ENCODE data around the gene ANKRD36C. TPM values are rescaled to one million over a fixed set of nuclear protein-coding genes. Genes with fewer than 3 reads are reported as not detected.
A peak's percentile ranks its signal among the peaks of the same experiment; 100 is the strongest.
"Not testable (repeated sequence)": the region's sequence is repeated elsewhere in the genome, so short reads cannot be mapped to it uniquely, and the experiment has no call there.

Gene ANKRD36C
- total RNA-seq, 1 experiment from 2014 or later, result 8.7 TPM

DNA sequence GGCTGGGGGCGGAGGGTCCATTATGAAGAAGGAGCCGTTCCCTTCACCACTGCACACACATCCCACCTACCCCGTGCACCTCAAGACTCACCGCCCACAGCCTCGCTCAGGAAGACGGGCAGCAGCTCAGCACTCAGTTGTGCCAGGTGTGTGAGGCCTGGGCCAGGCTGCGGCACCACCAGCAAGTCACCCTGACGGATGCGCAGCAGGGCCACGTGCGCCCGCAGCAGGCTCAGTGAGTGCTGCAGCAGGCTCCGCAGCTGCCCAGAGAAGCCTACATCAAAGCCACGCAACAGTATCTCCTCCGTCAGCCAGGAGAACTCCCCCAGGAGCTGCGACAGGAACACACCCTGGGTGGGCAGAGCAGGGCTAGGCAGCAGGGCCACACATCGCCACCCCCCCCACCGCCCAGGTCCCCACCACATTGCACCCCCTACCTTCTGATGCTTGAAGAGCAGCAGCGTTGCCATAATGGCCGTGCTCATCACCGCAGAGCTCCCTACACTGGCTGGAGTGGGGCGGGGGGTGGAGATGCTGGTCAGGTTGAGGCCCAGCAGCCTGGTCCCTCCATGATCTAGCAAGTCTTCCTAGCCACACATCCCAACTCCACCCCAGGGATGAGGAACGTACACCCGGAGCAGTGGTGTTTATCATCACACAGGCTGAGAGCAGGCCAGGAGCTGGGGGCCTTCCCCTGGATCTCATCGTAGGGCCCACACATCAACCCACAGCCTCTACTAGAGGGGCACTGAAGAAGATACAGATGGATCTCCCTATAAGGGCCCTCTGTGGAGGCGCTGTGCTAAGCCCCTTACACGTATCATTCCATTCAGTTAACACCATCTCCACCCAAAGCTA lies 32.9 kb upstream of the ANKRD36C start (continued):
- TF ChIP-seq, protein P1, sequence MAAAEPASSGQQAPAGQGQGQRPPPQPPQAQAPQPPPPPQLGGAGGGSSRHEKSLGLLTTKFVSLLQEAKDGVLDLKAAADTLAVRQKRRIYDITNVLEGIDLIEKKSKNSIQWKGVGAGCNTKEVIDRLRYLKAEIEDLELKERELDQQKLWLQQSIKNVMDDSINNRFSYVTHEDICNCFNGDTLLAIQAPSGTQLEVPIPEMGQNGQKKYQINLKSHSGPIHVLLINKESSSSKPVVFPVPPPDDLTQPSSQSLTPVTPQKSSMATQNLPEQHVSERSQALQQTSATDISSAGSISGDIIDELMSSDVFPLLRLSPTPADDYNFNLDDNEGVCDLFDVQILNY (CRISPR knock-in tag; IDR thresholded peaks at IDR 0.05), result no peak
- TF ChIP-seq FOXP1 (CRISPR knock-in tag; IDR thresholded peaks at IDR 0.05; ENCODE audit: borderline replicate concordance) (no peak), ZNF671 (CRISPR knock-in tag; IDR thresholded peaks at IDR 0.05) (no peak), TEAD4 (CRISPR knock-in tag; IDR thresholded peaks at IDR 0.05) (no peak)
- TF ChIP-seq, protein P2, sequence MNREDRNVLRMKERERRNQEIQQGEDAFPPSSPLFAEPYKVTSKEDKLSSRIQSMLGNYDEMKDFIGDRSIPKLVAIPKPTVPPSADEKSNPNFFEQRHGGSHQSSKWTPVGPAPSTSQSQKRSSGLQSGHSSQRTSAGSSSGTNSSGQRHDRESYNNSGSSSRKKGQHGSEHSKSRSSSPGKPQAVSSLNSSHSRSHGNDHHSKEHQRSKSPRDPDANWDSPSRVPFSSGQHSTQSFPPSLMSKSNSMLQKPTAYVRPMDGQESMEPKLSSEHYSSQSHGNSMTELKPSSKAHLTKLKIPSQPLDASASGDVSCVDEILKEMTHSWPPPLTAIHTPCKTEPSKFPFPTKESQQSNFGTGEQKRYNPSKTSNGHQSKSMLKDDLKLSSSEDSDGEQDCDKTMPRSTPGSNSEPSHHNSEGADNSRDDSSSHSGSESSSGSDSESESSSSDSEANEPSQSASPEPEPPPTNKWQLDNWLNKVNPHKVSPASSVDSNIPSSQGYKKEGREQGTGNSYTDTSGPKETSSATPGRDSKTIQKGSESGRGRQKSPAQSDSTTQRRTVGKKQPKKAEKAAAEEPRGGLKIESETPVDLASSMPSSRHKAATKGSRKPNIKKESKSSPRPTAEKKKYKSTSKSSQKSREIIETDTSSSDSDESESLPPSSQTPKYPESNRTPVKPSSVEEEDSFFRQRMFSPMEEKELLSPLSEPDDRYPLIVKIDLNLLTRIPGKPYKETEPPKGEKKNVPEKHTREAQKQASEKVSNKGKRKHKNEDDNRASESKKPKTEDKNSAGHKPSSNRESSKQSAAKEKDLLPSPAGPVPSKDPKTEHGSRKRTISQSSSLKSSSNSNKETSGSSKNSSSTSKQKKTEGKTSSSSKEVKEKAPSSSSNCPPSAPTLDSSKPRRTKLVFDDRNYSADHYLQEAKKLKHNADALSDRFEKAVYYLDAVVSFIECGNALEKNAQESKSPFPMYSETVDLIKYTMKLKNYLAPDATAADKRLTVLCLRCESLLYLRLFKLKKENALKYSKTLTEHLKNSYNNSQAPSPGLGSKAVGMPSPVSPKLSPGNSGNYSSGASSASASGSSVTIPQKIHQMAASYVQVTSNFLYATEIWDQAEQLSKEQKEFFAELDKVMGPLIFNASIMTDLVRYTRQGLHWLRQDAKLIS (CRISPR knock-in tag; IDR thresholded peaks at IDR 0.05; ENCODE audit: borderline replicate concordance), result no peak

DNA sequence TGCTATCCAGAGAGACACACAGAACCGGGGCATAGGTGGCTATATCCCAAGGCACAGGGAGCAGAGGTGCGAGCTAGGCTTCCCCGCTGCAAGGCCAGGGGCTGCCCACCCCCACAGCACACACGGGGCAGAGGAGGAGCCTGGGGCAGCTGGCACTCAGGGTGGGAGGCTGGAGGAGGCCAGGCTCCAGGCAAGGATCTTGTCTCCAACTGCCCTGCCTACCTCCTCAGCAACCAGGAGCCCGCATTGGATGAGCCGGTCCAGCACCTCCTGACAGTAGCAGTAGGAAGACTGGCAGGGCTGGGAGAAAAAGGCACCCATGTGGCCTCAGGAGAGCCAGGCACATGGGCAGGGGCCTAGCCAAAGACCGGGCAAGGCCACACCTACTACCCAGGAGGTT lies 32.1 kb upstream of the ANKRD36C start:
- CTCF ChIA-PET, result interaction anchor here (1.2 to 3.2 kb wide), 5 partner anchors 93 to 159 kb away, joined by 3 to 25 read pairs (median 3); partner anchors contain the start of genes ADRA2B and ASTL
- ATAC-seq; H3K36me3 Mint-ChIP-seq; H3K9me3 Mint-ChIP-seq; POLR2A ChIA-PET; H3K4me3 Mint-ChIP-seq; DNase-seq (ENCODE audit: low spot score); H3K4me1 Mint-ChIP-seq; H3K27ac Mint-ChIP-seq; H3K27me3 Mint-ChIP-seq (ENCODE audit: low read depth): not testable (repeated sequence)

DNA sequence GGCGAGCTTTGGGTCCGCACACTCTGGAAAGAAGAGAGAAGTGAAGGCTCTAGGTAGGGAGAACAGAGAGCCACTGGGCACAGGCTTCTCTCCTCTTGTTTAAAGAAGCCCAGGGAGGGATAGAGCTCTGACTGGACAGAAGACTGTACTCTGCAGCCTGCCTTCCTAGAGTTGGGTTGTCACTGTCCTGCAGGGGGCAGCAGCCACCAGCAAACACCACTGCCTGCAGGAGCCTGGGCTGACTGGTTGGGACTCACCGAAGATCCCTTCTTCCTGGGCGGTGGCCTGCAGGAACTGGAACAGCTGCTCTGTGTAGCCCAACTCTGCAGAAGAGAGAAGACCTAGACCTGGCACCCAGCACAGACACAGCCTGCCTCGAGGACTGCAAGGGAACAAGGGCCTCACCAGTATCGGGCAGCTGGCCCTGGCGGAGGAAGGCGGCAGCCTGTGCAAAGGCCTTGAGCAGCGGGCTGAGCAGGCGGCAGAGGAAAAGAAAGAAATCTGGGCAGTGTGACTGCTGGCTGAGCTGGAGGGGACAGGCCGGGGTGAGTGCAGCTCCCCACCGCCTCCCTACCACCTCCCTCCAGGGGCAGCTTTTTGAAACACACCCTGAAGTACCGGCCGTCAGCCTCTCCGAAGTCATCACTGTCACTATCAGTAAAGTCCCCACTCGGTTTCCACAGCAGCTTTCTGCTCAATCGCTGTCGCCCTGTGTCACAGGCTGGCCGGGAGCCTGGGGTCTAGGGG lies 31.2 kb upstream of the ANKRD36C start:
- H3K27ac Mint-ChIP-seq; H3K4me3 Mint-ChIP-seq; H3K36me3 Mint-ChIP-seq; H3K9me3 Mint-ChIP-seq; H3K4me1 Mint-ChIP-seq; H3K27me3 Mint-ChIP-seq (ENCODE audit: low read depth); POLR2A ChIA-PET: not testable (repeated sequence)
- peak; percentile 89 for DNase-seq (ENCODE audit: low spot score)
- peak; percentile 95 for ATAC-seq
- TF ChIP-seq, protein P3, sequence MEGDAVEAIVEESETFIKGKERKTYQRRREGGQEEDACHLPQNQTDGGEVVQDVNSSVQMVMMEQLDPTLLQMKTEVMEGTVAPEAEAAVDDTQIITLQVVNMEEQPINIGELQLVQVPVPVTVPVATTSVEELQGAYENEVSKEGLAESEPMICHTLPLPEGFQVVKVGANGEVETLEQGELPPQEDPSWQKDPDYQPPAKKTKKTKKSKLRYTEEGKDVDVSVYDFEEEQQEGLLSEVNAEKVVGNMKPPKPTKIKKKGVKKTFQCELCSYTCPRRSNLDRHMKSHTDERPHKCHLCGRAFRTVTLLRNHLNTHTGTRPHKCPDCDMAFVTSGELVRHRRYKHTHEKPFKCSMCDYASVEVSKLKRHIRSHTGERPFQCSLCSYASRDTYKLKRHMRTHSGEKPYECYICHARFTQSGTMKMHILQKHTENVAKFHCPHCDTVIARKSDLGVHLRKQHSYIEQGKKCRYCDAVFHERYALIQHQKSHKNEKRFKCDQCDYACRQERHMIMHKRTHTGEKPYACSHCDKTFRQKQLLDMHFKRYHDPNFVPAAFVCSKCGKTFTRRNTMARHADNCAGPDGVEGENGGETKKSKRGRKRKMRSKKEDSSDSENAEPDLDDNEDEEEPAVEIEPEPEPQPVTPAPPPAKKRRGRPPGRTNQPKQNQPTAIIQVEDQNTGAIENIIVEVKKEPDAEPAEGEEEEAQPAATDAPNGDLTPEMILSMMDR (IDR thresholded peaks at IDR 0.05), result peak; percentile 63
- CTCF ChIA-PET, result interaction anchor here (0.5 to 3.2 kb wide), 26 partner anchors 10 to 678 kb away, joined by 3 to 25 read pairs (median 4); partner anchors contain the start of genes ADRA2B and ASTL

DNA sequence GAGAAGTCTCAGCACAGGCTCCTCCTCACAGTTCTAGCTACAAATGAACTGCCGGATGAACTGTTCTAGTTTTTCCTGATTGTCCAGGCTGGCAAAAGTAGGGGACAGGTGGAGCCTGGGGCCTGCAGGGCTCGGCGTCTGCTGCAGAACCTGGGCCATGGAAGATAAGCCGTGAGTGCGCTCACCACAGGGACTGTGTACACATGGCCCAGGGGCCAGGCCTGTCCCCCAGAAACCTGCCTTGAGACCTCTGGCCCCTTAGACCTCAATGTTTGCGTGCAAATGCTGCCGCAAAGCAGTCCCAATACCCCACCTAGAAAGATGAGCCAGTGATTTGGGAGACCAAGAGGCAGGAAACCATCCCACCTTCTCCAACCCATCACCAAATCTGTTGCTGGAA lies 30.5 kb upstream of the ANKRD36C start:
- H3K27me3 Mint-ChIP-seq (ENCODE audit: low read depth); ATAC-seq; DNase-seq (ENCODE audit: low spot score); H3K9me3 Mint-ChIP-seq; H3K4me3 Mint-ChIP-seq; H3K4me1 Mint-ChIP-seq; POLR2A ChIA-PET; H3K36me3 Mint-ChIP-seq; H3K27ac Mint-ChIP-seq: not testable (repeated sequence)
- CTCF ChIA-PET, result interaction anchor here (0.5 to 3.2 kb wide), 25 partner anchors 9 to 677 kb away, joined by 3 to 25 read pairs (median 4); partner anchors contain the start of genes ADRA2B and ASTL

DNA sequence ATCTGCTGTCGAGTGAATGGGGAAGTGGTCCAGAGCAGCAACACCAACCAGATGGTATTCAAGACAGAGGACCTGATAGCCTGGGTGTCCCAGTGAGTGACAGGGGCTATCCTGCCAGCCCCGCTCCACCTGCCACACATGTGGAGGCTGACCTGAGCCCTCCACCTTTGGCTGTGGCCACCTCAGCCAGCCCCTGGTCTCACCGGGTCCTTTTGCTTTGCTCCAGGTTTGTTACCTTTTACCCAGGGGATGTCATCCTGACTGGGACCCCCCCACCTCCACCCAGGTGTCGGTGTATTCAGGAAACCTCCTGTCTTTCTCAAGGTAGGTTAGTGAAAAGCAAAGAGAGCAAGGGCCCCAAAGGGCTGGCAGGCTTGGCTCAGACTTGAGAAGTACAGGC lies 29.5 kb upstream of the ANKRD36C start:
- H3K4me1 Mint-ChIP-seq; POLR2A ChIA-PET; H3K4me3 Mint-ChIP-seq; H3K36me3 Mint-ChIP-seq; H3K9me3 Mint-ChIP-seq; DNase-seq (ENCODE audit: low spot score); ATAC-seq; H3K27me3 Mint-ChIP-seq (ENCODE audit: low read depth); H3K27ac Mint-ChIP-seq: not testable (repeated sequence)
- CTCF ChIA-PET, result interaction anchor here (3.2 kb wide), 1 partner anchor 117 kb away, joined by 25 read pairs; the partner anchor contains the start of gene ASTL

DNA sequence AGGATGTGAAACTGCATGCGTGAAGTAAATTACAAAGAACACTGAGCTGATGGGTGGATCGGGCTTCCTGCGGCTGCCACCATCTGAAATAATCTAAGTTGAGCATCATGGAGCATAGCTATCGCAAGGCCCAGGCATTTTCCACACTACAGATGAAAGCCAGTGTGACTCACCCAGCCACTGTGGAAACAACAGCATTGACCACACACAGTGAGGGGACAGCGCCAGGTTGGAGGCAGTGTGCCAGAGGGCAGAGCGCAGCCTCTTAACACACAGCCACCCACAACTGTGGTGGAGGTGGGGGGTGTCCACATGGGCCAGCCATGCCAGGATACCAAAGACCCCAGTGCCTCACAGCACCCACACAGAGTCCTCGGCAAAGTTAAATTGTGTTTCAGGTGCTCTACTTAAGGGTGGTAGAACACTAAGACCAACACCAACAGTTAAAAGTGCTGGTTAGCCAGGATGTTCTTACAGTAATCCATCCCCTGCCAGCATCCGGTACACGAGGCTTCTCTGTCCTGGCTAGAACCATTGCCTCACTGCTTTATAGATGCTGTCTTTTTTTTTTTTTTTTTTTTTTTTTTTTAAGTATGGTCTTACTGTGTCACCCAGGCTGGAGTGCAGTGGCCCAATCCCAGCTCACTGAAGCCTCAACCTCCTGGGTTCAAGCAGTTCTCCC lies 28.4 kb upstream of the ANKRD36C start:
- CTCF ChIA-PET; POLR2A ChIA-PET; H3K4me1 Mint-ChIP-seq; H3K36me3 Mint-ChIP-seq; H3K27ac Mint-ChIP-seq; DNase-seq (ENCODE audit: low spot score); H3K4me3 Mint-ChIP-seq; ATAC-seq; H3K27me3 Mint-ChIP-seq (ENCODE audit: low read depth); H3K9me3 Mint-ChIP-seq: not testable (repeated sequence)

DNA sequence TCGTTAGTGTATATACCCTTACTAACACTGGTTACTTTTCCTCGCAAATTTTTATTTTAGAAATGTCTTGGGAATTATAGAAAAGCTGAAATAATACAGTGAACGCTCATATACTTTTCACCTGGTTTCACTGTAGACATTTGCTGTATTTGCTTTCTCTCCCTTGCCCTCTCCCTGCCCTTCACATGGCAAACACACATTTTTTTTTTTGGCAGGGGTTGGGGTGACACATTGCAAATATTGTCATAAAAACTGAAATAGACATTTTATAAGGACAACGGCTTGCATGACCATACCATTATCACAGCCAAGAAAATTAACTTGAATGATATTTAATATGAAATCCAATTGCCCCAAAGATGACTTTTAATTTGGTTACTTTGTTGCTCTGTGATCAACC lies 24.7 kb upstream of the ANKRD36C start:
- H3K36me3 Mint-ChIP-seq; H3K4me1 Mint-ChIP-seq; H3K27ac Mint-ChIP-seq; H3K27me3 Mint-ChIP-seq (ENCODE audit: low read depth); H3K9me3 Mint-ChIP-seq; CTCF ChIA-PET; POLR2A ChIA-PET; ATAC-seq; DNase-seq (ENCODE audit: low spot score); H3K4me3 Mint-ChIP-seq: not testable (repeated sequence)

DNA sequence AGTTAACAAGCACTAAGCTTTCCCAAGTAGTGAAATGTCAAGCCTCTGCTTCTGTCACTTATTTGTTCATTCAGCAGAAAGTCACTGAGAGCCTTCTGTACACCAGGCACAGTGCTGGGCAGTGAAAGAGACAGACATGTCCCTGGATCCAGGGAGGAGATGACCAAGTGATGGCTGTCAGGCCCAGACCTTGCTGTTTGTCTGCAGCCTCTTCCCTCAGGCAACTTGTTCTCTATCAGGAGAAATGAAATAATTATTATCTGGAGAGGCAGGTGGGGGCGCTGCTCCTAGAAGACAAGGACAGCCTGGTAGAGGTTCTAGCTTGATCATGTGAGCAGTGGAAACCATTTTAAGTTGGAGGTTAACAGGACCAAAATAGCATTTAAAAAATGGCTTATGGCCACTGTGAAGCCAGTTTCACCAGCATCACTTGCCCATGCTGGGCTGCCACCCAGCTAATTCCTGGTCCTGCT lies 21.2 kb upstream of the ANKRD36C start:
- DNase-seq (ENCODE audit: low spot score); POLR2A ChIA-PET; H3K36me3 Mint-ChIP-seq; H3K4me3 Mint-ChIP-seq; H3K27me3 Mint-ChIP-seq (ENCODE audit: low read depth); H3K4me1 Mint-ChIP-seq; H3K27ac Mint-ChIP-seq; H3K9me3 Mint-ChIP-seq; ATAC-seq: not testable (repeated sequence)
- CTCF ChIA-PET, result interaction anchor here (1.5 kb wide), 1 partner anchor 10 kb away, joined by 6 read pairs; no protein-coding TSS in a partner anchor

All from WTC11 (cell line).